Gastrocnemius medialis (tissue), 4 donors: ENCODE data around the gene LCN2. TPM values are rescaled to one million over a fixed set of nuclear protein-coding genes. Genes with fewer than 3 reads are reported as not detected.

Source experiments
- ATAC-seq, 2 donors: fragments of 150-250 bp; one replicate each; pipeline ENCODE4 v1.9.1; 2016
- DNase-seq, 2 donors: peaks; one replicate each; pipeline ENCODE4 v3.0.0-alpha.2; 2019
- H3K27ac ChIP-seq, 4 donors: fragments of 200-600 bp; sonication (generic); 1 replicate in 1 of 4; 2 replicates in 3 of 4; pipeline ENCODE4 v1.5.1; 2016 to 2018; ENCODE audit warnings: mild to moderate bottlenecking in 2 of 4, moderate library complexity in 1 of 4
- H3K27me3 ChIP-seq, 3 donors: fragments of 200-600 bp; sonication (generic) in 2 of 3; 1 replicate in 1 of 3; 2 replicates in 2 of 3; pipeline versions ENCODE4 v1.5.1 to v1.6.0; 2016 to 2019; ENCODE audit warnings: mild to moderate bottlenecking in 1 of 3, moderate library complexity in 1 of 3
- H3K36me3 ChIP-seq, 2 donors: fragments of 200-600 bp; sonication (generic) in 1 of 2; one replicate each; pipeline ENCODE4 v1.5.1; 2017 to 2018
- H3K4me1 ChIP-seq, 2 donors: fragments of 200-600 bp; sonication (generic) in 1 of 2; one replicate each; pipeline ENCODE4 v1.5.1; 2016 to 2017; ENCODE audit warnings: mild to moderate bottlenecking in 2 of 2
- H3K4me3 ChIP-seq, 4 donors: fragments of 200-600 bp; sonication (generic) in 3 of 4; 1 replicate in 1 of 4; 2 replicates in 3 of 4; pipeline ENCODE4 v1.5.1; 2016 to 2019; ENCODE audit warnings: mild to moderate bottlenecking in 2 of 4
- H3K9me3 ChIP-seq, 3 donors: fragments of 200-600 bp; sonication (generic) in 2 of 3; 1 replicate in 1 of 3; 2 replicates in 2 of 3; pipeline ENCODE4 v1.5.1; 2016 to 2019
- CTCF ChIP-seq, 5 experiments: fragments of 450-650 bp in 3 of 5; fragments of 200-600 bp in 2 of 5; sonication (generic) in 2 of 5; IDR thresholded peaks in 4 of 5; conservative IDR thresholded peaks in 1 of 5; 1 replicate in 4 of 5; 2 replicates in 1 of 5; pipeline ENCODE4 v1.5.1; 2016 to 2019; ENCODE audit warnings: antibody characterized with exemption in 5 of 5, mild to moderate bottlenecking in 3 of 5, moderate library complexity in 3 of 5
- POLR2A ChIP-seq, 2 donors: fragments of 450-650 bp; IDR thresholded peaks; one replicate each; pipeline ENCODE4 v1.6.1; 2017; ENCODE audit warnings: antibody characterized with exemption in 2 of 2, mild to moderate bottlenecking in 2 of 2, moderate library complexity in 2 of 2
- in situ Hi-C, 4 donors: fragments of 200-750 bp; cut with MboI; loops; one replicate each; pipeline versions ENCODE4 v1.15.0 to v1.8.0; 2017; ENCODE audit warnings: low sequenced_read_pairs in 4 of 4
- intact Hi-C: fragments of 100-400 bp; cut with DNase I; formaldehyde crosslinking; loops from one replicate; pipeline ENCODE4 v1.15.1; 2023; ENCODE audit warnings: low total_unique reads
- total RNA-seq, 4 donors: library from RNA; depleted of rRNA; stranded (reverse); fragments of >200 nt; gene quantifications; one replicate each; pipeline versions ENCODE4 v1.1.0 to v1.2.3, GENCODE V29; 2016

LCN2 gene
- total RNA-seq, 4 donors from 2014 or later, result 1.00 TPM; not detected in 3

DNA sequence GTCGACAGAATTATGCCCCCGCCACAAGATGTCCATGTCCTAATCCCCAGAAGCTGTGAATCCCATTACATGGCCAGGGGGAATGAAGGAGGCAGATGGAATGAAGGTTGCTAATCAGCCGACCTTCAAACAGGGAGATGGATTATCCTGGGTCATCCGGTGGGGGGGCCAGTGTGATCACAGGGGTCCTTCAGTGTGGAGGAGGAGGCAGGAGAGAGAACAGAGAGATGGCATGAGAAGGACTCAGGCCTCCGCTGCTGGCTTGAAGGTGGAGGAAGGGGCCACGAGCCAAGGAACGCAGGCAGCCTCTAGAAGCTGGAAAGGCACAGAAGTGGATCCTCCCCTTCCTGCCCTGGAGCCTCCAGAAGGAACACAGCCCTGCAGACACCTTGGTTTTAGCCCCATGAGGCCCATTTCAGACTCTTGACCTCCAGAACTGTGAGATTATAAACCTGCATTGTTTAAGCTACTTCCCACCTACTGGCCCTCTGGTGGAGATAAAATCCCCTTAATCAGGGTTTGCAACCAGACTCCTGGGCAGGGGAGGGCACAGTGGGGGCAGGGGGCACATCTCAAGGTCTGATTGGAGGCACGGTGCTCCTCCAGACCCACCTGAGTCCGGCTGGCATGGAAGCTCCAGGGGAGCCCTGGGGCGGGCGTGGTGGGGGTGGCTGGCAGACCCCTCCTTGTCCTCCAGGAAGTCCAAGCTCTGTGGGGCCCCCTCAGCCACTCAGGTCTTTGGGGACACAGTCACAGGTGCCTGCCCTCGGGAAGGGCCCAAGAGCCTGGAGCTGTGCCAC is 35.5 kb upstream of the LCN2 start:
- H3K4me3 ChIP-seq, result no peak overlapping the region
- no peaks in the 10 kb centered on the region for H3K27me3 ChIP-seq
- intact Hi-C loops (loop anchor here (2.0 kb wide), 1 partner anchor 19 kb away; no protein-coding TSS in a partner anchor), in situ Hi-C loops (loop anchor here in 3 of 4 donors (10.0 to 25.0 kb wide), 2 partner anchors 151 to 159 kb away; no protein-coding TSS in a partner anchor)
- H3K27ac ChIP-seq, result peak overlapping the region; percentile 91 to 99 (median 98)
- peaks cover 30 to 41% of the 10 kb centered on the region in 2 donors for H3K4me1 ChIP-seq
- TF ChIP-seq POLR2A (IDR thresholded peaks at IDR 0.05) (no peak), CTCF (IDR thresholded peaks at IDR 0.05 in 4 of 5, conservative IDR thresholded peaks at IDR 0.05 in 1 of 5) (no peak)
- no peaks in the 10 kb centered on the region for H3K9me3 ChIP-seq
- ATAC-seq, result no peak
- peak in 1 of 2 donors; percentile 16 for DNase-seq
- peaks cover 0 to 5% of the 10 kb centered on the region in 2 donors for H3K36me3 ChIP-seq

DNA sequence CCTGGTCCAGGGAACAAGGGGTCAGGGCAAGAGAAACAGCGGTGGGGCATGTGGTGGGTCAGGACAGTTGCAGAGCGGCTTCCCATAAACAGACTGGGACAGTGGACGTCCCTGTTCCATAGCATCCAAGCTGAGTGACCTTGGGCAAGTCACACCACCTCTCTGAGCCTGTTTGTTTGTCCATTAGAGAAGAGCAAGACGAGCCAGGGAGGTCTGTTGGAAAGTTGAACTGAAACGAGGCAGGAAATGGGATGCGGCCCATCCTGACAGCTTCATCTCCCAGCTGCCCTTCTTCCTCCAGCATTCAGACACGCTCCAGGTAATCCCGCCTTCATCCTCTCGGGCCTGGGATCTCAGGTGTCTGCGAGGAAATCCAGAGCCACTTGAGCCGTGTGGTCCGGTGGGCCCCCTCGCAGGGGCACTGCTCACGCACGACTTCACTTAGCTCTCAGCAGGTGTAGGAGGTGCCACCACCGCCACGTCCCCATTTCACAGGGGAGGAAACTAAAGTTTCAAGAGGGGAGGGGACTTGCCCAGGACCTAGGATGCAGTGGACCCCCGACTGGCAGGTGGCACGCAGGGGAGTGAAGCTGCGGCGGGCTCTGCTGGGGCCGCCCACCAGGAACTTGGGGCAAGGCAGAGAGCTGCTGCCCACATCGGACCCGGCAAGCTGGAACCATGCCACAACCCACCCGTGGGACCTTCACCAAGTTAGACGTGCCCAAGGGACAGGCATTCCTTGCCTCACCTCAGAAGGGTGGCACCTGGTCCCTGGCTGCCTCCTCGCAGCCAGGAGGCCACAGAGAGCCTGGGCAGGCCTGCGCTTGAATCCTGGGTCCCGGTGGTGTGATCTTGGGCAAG is 34.7 kb upstream of the LCN2 start:
- Histone ChIP-seq H3K4me3 (no peak overlapping the region), H3K27ac (peak overlapping the region in 2 of 4 donors; percentile 99), H3K4me1 (peaks cover 22 to 34% of the 10 kb centered on the region in 2 donors), H3K9me3 (no peaks in the 10 kb centered on the region), H3K27me3 (no peaks in the 10 kb centered on the region), H3K36me3 (peaks cover 0 to 5% of the 10 kb centered on the region in 2 donors)
- TF ChIP-seq CTCF (IDR thresholded peaks at IDR 0.05 in 4 of 5, conservative IDR thresholded peaks at IDR 0.05 in 1 of 5) (no peak), POLR2A (IDR thresholded peaks at IDR 0.05) (no peak)
- in situ Hi-C loops (loop anchor here in 3 of 4 donors (10.0 to 25.0 kb wide), 2 partner anchors 152 to 160 kb away; no protein-coding TSS in a partner anchor), intact Hi-C loops (loop anchor here (5.0 kb wide), 2 partner anchors 32 to 172 kb away; no protein-coding TSS in a partner anchor)
- DNase-seq (peak in 1 of 2 donors; percentile 28), ATAC-seq (no peak)

GRCh38 chr9:128115187-128116103 is 33.8 kb upstream of the LCN2 start:
- Histone ChIP-seq H3K27ac (no peak overlapping the region), H3K4me1 (peaks cover 13 to 28% of the 10 kb centered on the region in 2 donors), H3K27me3 (no peaks in the 10 kb centered on the region), H3K36me3 (peaks cover 0 to 6% of the 10 kb centered on the region in 2 donors), H3K4me3 (no peak overlapping the region), H3K9me3 (no peaks in the 10 kb centered on the region)
- in situ Hi-C loops, result loop anchor here in 3 of 4 donors (10.0 to 25.0 kb wide), 2 partner anchors 153 to 161 kb away; no protein-coding TSS in a partner anchor
- peak in 1 of 2 donors; percentile 20 for DNase-seq
- TF ChIP-seq CTCF (IDR thresholded peaks at IDR 0.05 in 4 of 5, conservative IDR thresholded peaks at IDR 0.05 in 1 of 5) (no peak), POLR2A (IDR thresholded peaks at IDR 0.05) (no peak)
- ATAC-seq, result no peak
- intact Hi-C loops, result loop anchor here (5.0 kb wide), 2 partner anchors 33 to 173 kb away; no protein-coding TSS in a partner anchor
